ENCODE results near the gene NT5DC1.

Gene NT5DC1

GRCh38 chr6:116127771-116128493, 27.3 kb downstream of the NT5DC1 start:
- TF ChIP-seq CTCF (IDR thresholded peaks at IDR 0.05; ENCODE audit: borderline replicate concordance, extremely low read depth, low read length, poor library complexity, severe bottlenecking): no peak
- TF ChIP-seq EZH2 (IDR thresholded peaks at IDR 0.05; ENCODE audit: borderline replicate concordance, low read depth, low read length, severe bottlenecking): no peak
- Histone ChIP-seq H3K4me1 (ENCODE audit: insufficient read depth, low read length) (no peaks in the 10 kb centered on the region), H2AFZ (ENCODE audit: low read depth, low read length) (no peak overlapping the region), H3K27me3 (ENCODE audit: insufficient read depth, low read length, poor library complexity) (no peaks in the 10 kb centered on the region), H3K9me3 (ENCODE audit: insufficient read depth, low read length, severe bottlenecking) (no peaks in the 10 kb centered on the region), H3K79me2 (ENCODE audit: insufficient read depth, low read length) (no peaks in the 10 kb centered on the region), H3K4me3 (ENCODE audit: low read depth in 1 of 2, low read length in 2 of 2) (no peak overlapping the region), H3K36me3 (ENCODE audit: insufficient read depth, low read length) (no peaks in the 10 kb centered on the region), H3K27ac (ENCODE audit: low read length) (no peak overlapping the region), H3K9ac (ENCODE audit: low read depth, low read length) (no peak overlapping the region), H3K4me2 (ENCODE audit: insufficient read depth, low read length) (no peak overlapping the region), H4K20me1 (ENCODE audit: insufficient read depth, low read length) (no peaks in the 10 kb centered on the region)
- ATAC-seq (ENCODE audit: insufficient read depth, low read depth) (no peak), DNase-seq (no peak)

- H3K4me2 ChIP-seq (ENCODE audit: insufficient read depth, low read length): no peak overlapping the region
- TF ChIP-seq EZH2 (IDR thresholded peaks at IDR 0.05; ENCODE audit: borderline replicate concordance, low read depth, low read length, severe bottlenecking): no peak
- TF ChIP-seq CTCF (IDR thresholded peaks at IDR 0.05; ENCODE audit: borderline replicate concordance, extremely low read depth, low read length, poor library complexity, severe bottlenecking): no peak
Observed at GRCh38 chr6:116133453-116133852, 32.8 kb downstream of the NT5DC1 start.

GRCh38 chr6:116136373-116136772, 35.7 kb downstream of the NT5DC1 start:
- Histone ChIP-seq H3K4me1 (ENCODE audit: insufficient read depth, low read length) (no peaks in the 10 kb centered on the region), H3K4me2 (ENCODE audit: insufficient read depth, low read length) (no peak overlapping the region), H3K9ac (ENCODE audit: low read depth, low read length) (no peak overlapping the region), H2AFZ (ENCODE audit: low read depth, low read length) (no peak overlapping the region), H3K4me3 (ENCODE audit: low read depth in 1 of 2, low read length in 2 of 2) (no peak overlapping the region), H3K27ac (ENCODE audit: low read length) (no peak overlapping the region), H4K20me1 (ENCODE audit: insufficient read depth, low read length) (no peaks in the 10 kb centered on the region), H3K36me3 (ENCODE audit: insufficient read depth, low read length) (no peaks in the 10 kb centered on the region), H3K27me3 (ENCODE audit: insufficient read depth, low read length, poor library complexity) (no peaks in the 10 kb centered on the region), H3K9me3 (ENCODE audit: insufficient read depth, low read length, severe bottlenecking) (no peaks in the 10 kb centered on the region), H3K79me2 (ENCODE audit: insufficient read depth, low read length) (no peaks in the 10 kb centered on the region)
- DNase-seq: no peak
- TF ChIP-seq CTCF (IDR thresholded peaks at IDR 0.05; ENCODE audit: borderline replicate concordance, extremely low read depth, low read length, poor library complexity, severe bottlenecking) (no peak), EZH2 (IDR thresholded peaks at IDR 0.05; ENCODE audit: borderline replicate concordance, low read depth, low read length, severe bottlenecking) (no peak)
- no peak for ATAC-seq (ENCODE audit: insufficient read depth, low read depth)

More at GRCh38 chr6:116133453-116133852, 32.8 kb downstream of the NT5DC1 start:
- H3K9me3 ChIP-seq (ENCODE audit: insufficient read depth, low read length, severe bottlenecking): no peaks in the 10 kb centered on the region
- no peaks in the 10 kb centered on the region for H3K79me2 ChIP-seq (ENCODE audit: insufficient read depth, low read length)
- no peak for DNase-seq
- H3K9ac ChIP-seq (ENCODE audit: low read depth, low read length): no peak overlapping the region
- no peak overlapping the region for H2AFZ ChIP-seq (ENCODE audit: low read depth, low read length)
- H3K4me1 ChIP-seq (ENCODE audit: insufficient read depth, low read length): no peaks in the 10 kb centered on the region
- H3K4me3 ChIP-seq (ENCODE audit: low read depth in 1 of 2, low read length in 2 of 2): no peak overlapping the region
- H4K20me1 ChIP-seq (ENCODE audit: insufficient read depth, low read length): no peaks in the 10 kb centered on the region
- no peaks in the 10 kb centered on the region for H3K27me3 ChIP-seq (ENCODE audit: insufficient read depth, low read length, poor library complexity)
- H3K36me3 ChIP-seq (ENCODE audit: insufficient read depth, low read length): no peaks in the 10 kb centered on the region
- ATAC-seq (ENCODE audit: insufficient read depth, low read depth): no peak
- no peak overlapping the region for H3K27ac ChIP-seq (ENCODE audit: low read length)
